Hepatocyte (in vitro differentiated cells): ENCODE measurements around the gene ARHGEF1.

Source experiments
- CTCF ChIP-seq: fragments of 200-600 bp; sonication (generic); IDR thresholded peaks from 2 replicates; pipeline ENCODE4 v1.5.1; 2016; ENCODE audit warnings: antibody characterized with exemption, mild to moderate bottlenecking; ENCODE audit not compliant: poor library complexity
- EZH2 ChIP-seq: fragments of 200-600 bp; sonication (generic); IDR thresholded peaks from 2 replicates; pipeline ENCODE4 v1.6.1; 2016; ENCODE audit warnings: antibody characterized with exemption, mild to moderate bottlenecking, borderline replicate concordance
- EZH2phosphoT487 ChIP-seq: fragments of 200-600 bp; sonication (generic); IDR thresholded peaks from one replicate; pipeline ENCODE4 v1.6.1; 2018; ENCODE audit warnings: antibody characterized with exemption, mild to moderate bottlenecking, low read depth, moderate library complexity; ENCODE audit not compliant: unreplicated experiment, severe bottlenecking

DNA sequence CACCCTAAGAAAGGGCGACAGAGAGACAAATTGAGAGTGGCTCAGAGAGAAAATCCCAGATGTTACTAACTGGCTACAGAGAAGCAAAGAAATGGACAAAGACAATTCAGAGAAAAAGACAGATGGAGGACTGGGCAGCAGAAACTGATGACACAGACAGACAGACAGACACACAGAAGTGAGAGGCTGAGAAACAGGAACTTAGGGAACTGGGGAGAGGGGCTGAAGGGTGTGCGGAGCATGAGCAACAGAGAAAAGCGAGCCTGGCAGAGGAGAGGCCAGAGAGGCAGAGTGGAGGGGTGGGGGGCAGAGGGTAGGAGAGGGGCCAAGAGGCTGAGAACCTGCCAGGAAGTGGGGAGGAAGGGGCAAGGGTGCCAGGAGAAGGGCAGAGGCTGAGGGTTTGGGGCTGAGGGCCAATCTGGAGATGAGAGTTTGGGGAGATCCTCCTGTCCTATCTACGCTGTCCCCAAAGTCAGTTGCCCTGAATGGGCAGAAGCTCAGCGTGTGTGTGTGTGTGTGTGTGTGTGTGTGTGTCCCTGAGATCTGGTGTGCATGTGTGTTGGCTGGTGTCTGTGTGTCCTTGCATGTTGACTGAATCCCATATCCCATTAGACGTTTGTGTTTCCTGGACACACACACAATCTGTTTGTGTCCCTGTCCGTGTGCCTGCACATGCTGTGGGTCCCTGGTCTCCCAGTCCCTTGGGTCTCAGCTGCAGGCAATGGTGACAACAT lies 50.9 kb downstream of the ARHGEF1 start:
- TF ChIP-seq CTCF (no peak), EZH2 (no peak), EZH2phosphoT487 (no peak)
